HG02840 (cell line): ENCODE results near the gene ADGRG1.

ENCODE experiments used
- ATAC-seq: cut with Tn5 transposase; IDR thresholded peaks from one replicate; pipeline ENCODE4 v1.9.1; 2021; ENCODE audit warnings: mild to moderate bottlenecking, moderate library complexity, moderate number of reproducible peaks; ENCODE audit not compliant: unreplicated experiment, low FRiP score

ADGRG1 gene

GRCh38 chr16:57647136-57647875, 18.9 kb downstream of the ADGRG1 start:
- ATAC-seq, result no peak

- no peak for ATAC-seq
Observed at GRCh38 chr16:57648125-57648524, 19.7 kb downstream of the ADGRG1 start.

DNA sequence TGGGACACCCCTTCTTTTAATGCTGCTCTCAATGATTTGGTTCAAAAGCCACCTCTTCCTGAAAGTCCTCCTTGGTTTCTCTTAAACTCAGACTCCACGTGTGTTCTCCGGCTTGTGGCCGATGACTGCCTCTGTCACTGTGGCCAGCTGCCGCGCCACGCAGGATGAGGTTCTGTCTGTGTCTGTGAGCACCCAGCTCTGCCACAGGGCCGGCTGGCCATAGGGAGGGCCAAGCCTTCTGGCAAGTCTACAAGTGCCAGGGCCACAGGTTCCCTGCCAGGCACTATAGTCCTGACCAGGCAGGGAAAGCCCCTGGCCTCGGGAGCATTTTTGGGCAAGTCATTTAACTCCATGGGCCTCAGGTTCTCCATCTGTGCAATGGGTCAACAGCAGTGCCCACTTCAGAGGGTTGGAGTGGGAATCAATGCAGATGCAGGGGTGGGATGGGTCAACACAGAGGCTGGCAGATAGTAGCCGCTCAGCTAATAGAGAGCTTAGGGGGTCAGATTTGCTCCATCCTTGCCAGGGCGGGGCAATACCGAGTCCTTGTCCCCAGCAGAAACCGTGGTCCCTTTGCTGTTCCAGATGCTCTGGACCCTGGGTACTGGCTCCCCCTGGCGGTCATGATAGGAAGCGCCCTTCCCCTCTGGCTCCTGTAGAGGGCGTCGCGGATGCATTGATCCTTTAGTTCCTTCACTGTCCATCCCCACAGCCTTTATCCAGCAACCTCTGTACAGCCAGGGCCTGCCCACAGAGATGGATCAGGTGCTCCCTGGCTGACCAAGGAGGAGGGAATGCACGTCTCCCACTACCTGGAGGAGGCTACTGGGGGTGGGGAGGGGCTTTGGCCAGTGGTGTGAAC, 20.4 kb downstream of the ADGRG1 start:
- no peak for ATAC-seq

DNA sequence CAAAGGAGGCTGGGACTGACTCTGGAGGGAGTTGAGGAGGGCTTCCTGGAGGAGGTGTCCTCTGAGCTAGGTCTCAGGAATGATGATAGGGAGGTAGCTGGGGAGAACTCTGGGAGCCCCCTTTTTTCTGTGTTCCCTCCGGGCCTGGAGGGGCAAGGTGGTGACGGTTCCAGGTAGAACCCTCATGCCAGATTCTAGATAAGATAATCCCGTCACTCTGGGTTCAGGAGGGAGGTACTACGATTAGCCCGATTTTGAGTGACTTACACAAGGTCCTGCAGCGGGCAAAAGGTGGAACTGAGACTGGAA, 21.0 kb downstream of the ADGRG1 start:
- no peak for ATAC-seq

GRCh38 chr16:57649846-57650245, 21.4 kb downstream of the ADGRG1 start:
- no peak for ATAC-seq

DNA sequence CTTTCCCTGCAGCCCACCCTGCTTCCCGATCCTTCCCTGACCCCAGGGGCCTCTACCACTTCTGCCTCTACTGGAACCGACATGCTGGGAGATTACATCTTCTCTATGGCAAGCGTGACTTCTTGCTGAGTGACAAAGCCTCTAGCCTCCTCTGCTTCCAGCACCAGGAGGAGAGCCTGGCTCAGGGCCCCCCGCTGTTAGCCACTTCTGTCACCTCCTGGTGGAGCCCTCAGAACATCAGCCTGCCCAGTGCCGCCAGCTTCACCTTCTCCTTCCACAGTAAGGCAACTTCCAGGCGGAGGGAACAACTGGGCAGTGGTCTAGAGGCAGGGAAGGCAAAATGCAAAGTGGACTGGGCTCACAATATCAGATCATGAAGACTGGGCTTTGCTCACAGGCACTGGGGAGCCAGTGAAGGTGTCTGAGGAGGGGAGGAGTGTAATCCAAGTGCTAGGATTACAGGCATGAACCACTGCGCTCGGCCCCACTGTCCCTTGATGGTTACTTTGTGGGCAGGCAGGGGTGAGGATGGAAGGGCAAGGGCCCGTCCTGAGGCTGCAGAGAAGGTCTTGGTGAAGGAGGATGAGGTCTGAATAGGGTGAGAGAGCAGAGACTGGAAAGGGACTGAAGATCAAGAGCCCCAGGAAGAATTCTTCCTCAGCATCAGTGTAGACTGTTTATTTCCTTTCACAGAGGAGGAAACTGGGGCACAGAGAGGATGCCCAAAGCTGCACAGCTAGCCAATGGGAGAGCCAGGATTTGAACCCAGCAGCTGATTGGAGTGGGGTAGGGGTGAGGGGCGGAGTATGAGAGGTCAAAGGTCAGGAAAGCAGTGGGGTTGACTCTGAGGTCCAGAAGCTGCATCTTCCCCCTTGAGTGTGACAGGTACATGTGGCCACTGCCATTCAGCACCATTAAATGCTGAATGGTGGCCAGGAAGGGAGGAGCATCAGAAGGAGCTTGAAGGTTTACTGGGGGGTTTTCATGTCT, 23.2 kb downstream of the ADGRG1 start:
- no peak for ATAC-seq

DNA sequence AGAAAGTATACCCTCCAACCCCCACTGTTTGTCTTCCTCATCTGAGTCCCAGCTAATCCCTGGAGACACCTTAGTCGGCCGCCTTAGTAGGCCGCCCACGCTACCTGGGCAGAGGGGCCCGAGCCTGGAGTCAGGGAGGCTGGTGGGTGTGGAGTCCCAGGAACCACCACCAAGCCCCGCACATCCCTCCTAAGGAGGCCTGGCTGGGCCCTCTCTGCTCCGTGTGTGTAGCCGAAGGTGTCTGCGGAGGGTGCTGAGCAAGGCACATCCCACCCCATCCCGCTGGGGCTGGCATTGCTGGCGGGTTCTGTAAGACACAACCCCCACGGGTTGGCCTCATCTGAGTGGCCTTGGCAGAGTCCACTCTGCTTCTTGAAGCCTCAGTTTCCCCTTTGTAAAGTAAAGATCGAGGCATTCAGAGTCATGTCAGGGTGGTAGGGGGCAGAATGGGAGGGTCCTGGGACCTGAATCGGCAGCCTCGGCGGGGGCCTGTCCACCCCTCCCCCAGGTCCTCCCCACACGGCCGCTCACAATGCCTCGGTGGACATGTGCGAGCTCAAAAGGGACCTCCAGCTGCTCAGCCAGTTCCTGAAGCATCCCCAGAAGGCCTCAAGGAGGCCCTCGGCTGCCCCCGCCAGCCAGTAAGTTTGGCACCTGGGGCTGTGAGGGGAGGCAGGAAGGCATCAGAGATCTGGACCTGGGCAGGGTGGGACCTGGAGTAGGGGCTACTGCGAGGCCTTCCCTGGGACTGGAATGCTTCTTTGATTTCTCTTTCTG, 24.5 kb downstream of the ADGRG1 start:
- no peak for ATAC-seq

DNA sequence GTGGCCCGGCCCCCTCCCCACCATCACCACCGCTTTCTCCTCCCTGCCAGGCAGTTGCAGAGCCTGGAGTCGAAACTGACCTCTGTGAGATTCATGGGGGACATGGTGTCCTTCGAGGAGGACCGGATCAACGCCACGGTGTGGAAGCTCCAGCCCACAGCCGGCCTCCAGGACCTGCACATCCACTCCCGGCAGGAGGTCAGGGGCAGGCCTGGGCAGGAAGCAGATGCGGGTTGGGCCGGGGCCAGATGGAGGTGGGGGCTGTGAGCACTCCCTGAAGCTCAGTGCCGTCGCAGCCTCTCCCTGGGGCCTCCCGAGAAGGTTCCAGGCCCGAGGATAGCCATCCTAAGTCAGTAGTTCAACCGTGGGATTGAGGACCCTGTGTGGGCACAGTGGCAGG, 25.5 kb downstream of the ADGRG1 start:
- ATAC-seq, result no peak

- ATAC-seq, result no peak
Observed at GRCh38 chr16:57656342-57656955, 28.0 kb downstream of the ADGRG1 start.

DNA sequence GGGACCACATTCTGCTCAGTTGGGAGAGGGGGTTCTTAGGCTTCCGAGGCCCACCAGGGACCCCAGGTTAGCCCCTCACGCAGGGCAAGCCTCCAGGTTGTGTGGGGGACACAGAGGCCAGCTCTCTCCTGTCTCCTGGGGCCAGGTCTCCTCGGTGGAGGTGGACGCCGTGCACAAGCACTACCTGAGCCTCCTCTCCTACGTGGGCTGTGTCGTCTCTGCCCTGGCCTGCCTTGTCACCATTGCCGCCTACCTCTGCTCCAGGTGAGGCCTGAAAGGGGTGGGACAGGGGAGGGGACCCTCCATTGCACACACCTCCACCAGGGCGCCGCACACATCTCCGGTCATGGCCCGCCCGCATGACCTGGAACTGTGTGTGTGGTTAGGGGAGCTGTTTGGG, 28.8 kb downstream of the ADGRG1 start:
- no peak for ATAC-seq

DNA sequence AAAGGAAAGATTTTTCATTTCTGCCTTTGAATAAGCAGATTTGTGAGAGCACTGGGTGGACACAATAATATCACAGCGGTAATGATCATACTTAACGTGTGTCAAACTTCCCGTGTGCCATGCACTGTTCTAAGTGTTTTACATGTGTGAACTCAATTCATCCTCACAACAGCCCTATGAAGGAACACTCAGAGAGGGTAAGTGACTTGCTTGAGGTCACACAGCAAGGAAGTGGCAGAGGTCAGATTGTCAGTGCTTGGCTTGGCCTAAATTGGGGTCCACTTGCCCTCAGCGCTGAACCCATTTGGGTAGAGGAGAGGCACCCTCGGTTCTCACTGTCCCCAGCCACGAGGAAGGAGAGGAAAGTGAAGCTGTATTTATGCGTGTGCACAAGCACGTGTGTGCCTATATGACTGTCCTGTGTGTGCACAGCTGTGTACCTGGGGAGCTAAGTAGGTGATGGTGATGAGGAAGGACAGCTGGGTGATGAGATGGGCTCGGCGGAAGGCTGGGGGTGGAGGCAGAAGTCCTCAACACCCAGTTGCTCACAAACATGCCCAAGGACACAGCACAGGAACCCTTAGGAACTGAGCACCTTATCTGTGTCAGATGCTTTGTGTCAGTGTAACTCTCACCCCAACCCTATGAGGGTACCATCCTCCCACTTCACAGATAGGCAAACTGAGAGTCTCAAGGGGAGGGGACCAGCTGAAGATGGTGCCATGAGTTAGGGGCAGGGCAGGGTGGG, 29.9 kb downstream of the ADGRG1 start:
- no peak for ATAC-seq

DNA sequence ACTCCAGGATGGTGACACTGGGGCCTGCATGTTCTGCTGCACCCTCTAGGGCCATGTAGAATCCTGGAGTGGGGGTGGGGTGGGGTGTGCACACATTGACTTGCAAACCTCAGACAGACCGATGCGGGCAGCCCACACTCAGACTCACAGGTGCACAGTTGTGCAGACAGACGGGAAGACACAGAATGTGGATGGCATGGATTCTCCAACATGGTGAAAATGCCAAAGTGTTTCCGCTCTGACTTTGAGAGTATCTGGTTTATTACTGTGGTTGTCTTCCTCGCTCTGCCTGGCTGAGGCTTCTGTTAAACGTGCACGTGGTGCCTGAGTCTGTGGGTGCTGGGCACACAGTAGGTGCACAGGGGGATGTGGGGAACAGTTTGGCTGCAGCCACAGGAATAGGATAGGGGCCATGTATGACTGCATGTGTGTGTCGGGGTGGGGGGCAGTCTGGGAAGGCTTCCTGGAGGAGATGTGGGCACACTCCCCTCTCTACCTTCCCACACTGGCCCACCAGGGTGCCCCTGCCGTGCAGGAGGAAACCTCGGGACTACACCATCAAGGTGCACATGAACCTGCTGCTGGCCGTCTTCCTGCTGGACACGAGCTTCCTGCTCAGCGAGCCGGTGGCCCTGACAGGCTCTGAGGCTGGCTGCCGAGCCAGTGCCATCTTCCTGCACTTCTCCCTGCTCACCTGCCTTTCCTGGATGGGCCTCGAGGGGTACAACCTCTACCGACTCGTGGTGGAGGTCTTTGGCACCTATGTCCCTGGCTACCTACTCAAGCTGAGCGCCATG, 30.6 kb downstream of the ADGRG1 start:
- ATAC-seq, result no peak

DNA sequence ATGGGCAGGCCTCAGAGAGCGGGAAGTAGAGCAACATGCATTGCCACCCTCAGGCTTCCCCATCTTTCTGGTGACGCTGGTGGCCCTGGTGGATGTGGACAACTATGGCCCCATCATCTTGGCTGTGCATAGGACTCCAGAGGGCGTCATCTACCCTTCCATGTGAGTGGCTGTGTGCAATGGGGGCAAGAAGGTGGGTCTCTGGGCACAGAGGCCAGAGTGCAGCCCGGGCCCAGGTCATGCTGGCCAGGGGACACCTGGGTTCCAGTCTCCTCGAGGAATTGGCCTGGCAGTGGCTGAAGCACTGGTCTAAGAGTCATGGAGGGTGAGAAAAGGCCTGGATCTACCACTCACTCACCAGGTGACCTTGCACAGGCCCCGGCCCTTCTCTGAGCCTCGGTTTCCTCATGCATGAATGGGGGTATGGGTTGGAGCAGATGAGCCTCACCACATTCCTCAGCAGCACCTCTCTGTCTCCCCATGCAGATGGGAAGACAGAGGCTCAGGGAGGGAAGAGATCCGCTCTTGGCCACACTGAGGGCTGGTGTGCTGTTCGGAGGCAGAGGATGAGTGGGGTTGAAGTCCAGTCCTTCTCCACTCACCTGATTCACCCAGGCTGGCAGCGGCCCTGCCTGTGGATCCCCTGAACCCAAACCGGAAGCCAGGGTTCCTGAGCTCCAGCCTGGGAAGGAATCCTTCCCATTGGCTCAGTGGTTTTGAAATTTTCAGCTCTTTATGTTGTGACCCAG, 32.5 kb downstream of the ADGRG1 start:
- ATAC-seq, result no peak

DNA sequence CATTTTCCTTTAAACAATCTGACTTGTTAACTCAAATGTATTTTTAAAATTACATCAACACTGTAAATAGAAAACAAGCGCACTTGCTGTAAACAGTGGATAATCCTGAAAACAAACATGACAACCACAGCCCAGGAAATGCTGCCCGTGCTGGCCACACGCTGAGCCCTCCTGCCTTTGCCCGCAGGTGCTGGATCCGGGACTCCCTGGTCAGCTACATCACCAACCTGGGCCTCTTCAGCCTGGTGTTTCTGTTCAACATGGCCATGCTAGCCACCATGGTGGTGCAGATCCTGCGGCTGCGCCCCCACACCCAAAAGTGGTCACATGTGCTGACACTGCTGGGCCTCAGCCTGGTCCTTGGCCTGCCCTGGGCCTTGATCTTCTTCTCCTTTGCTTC, 33.1 kb downstream of the ADGRG1 start:
- no peak for ATAC-seq

- ATAC-seq, result no peak
Observed at GRCh38 chr16:57661936-57662906, 33.8 kb downstream of the ADGRG1 start.

DNA sequence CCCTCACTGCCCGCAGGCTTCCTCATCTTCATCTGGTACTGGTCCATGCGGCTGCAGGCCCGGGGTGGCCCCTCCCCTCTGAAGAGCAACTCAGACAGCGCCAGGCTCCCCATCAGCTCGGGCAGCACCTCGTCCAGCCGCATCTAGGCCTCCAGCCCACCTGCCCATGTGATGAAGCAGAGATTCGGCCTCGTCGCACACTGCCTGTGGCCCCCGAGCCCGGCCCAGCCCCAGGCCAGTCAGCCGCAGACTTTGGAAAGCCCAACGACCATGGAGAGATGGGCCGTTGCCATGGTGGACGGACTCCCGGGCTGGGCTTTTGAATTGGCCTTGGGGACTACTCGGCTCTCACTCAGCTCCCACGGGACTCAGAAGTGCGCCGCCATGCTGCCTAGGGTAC, 35.0 kb downstream of the ADGRG1 start:
- ATAC-seq, result no peak
